Stimulated activated naive CD8-positive, alpha-beta T cell treated with anti-CD3 and anti-CD28 coated beads, Interleukin-15, Interleukin-2, amounts not matched to agents 100 ng/mL and 50 ng/mL, for 24 hours (primary cell): ENCODE data around the gene TNFRSF11A.

ENCODE experiments used
- H3K27ac Mint-ChIP-seq: one replicate; pipeline ENCODE4 v1.8.0; 2021; ENCODE audit warnings: mild to moderate bottlenecking, mixed read lengths
- H3K27me3 Mint-ChIP-seq: one replicate; pipeline ENCODE4 v1.8.0; 2021; ENCODE audit warnings: mixed read lengths
- H3K36me3 Mint-ChIP-seq: one replicate; pipeline ENCODE4 v1.8.0; 2021; ENCODE audit warnings: low read depth, mixed read lengths
- H3K4me1 Mint-ChIP-seq: one replicate; pipeline ENCODE4 v1.8.0; 2021; ENCODE audit warnings: low read depth, mixed read lengths
- H3K4me3 Mint-ChIP-seq: one replicate; pipeline ENCODE4 v1.8.0; 2021; ENCODE audit warnings: mild to moderate bottlenecking, mixed read lengths
- H3K9me3 Mint-ChIP-seq: one replicate; pipeline ENCODE4 v1.8.0; 2021; ENCODE audit warnings: mixed read lengths

The TNFRSF11A gene

GRCh38 chr18:62312851-62313250 is 12.3 kb upstream of the TNFRSF11A start:
- no peak overlapping the region for H3K4me3 Mint-ChIP-seq
- H3K9me3 Mint-ChIP-seq = no peaks in the 10 kb centered on the region
- H3K27ac Mint-ChIP-seq = no peak overlapping the region
- no peaks in the 10 kb centered on the region for H3K4me1 Mint-ChIP-seq
- peaks cover 12% of the 10 kb centered on the region for H3K36me3 Mint-ChIP-seq
- peaks cover 6% of the 10 kb centered on the region for H3K27me3 Mint-ChIP-seq

- Mint-ChIP-seq H3K36me3 (no peaks in the 10 kb centered on the region), H3K9me3 (no peaks in the 10 kb centered on the region), H3K4me1 (peaks cover 8% of the 10 kb centered on the region), H3K27ac (no peak overlapping the region), H3K4me3 (no peak overlapping the region), H3K27me3 (peaks cover 36% of the 10 kb centered on the region)
These were observed 6.6 kb upstream of the TNFRSF11A start for GRCh38 chr18:62318228-62319180.

DNA sequence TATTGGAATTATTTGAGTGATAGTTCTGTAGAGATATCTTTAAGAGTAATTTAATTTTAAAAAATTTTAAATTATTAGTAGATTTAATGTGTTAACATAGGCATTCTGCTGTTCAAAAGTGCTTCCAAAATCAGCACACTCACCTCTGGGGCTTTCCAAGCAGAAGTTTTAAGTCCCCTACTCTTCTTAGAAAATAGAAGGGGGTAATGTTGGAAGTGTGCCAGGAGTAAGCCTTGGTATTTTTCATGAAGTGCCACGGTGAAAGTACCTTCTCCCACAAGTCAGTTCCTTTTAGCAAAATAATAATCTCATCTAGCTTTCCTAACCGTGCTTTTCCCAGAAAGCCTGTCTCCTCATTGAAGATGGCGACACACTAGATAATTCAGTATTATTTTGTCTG is 3.9 kb upstream of the TNFRSF11A start:
- Mint-ChIP-seq H3K9me3 (no peaks in the 10 kb centered on the region), H3K36me3 (no peaks in the 10 kb centered on the region), H3K27ac (no peak overlapping the region), H3K4me3 (no peak overlapping the region), H3K27me3 (peaks cover 53% of the 10 kb centered on the region), H3K4me1 (peaks cover 24% of the 10 kb centered on the region)

- no peaks in the 10 kb centered on the region for H3K36me3 Mint-ChIP-seq
- no peaks in the 10 kb centered on the region for H3K9me3 Mint-ChIP-seq
- peaks cover 41% of the 10 kb centered on the region for H3K4me1 Mint-ChIP-seq
- H3K4me3 Mint-ChIP-seq = peak overlapping the region; percentile 33
- H3K27ac Mint-ChIP-seq = no peak overlapping the region
- H3K27me3 Mint-ChIP-seq = peaks cover 62% of the 10 kb centered on the region
These were observed 1.5 kb upstream of the TNFRSF11A start for GRCh38 chr18:62323483-62324180.

- H3K9me3 Mint-ChIP-seq = no peaks in the 10 kb centered on the region
- H3K27ac Mint-ChIP-seq = peak overlapping the region; percentile 84
- H3K4me1 Mint-ChIP-seq = peaks cover 48% of the 10 kb centered on the region
- peaks cover 69% of the 10 kb centered on the region for H3K27me3 Mint-ChIP-seq
- no peaks in the 10 kb centered on the region for H3K36me3 Mint-ChIP-seq
- H3K4me3 Mint-ChIP-seq = peak overlapping the region; percentile 73
These were observed 805 bp upstream of the TNFRSF11A start for GRCh38 chr18:62324181-62324828.

GRCh38 chr18:62325806-62326645 is 916 bp downstream of the TNFRSF11A start:
- H3K9me3 Mint-ChIP-seq = no peaks in the 10 kb centered on the region
- no peak overlapping the region for H3K27ac Mint-ChIP-seq
- H3K4me3 Mint-ChIP-seq = peak overlapping the region; percentile 78
- H3K36me3 Mint-ChIP-seq = no peaks in the 10 kb centered on the region
- peaks cover 80% of the 10 kb centered on the region for H3K27me3 Mint-ChIP-seq
- H3K4me1 Mint-ChIP-seq = peaks cover 61% of the 10 kb centered on the region

DNA sequence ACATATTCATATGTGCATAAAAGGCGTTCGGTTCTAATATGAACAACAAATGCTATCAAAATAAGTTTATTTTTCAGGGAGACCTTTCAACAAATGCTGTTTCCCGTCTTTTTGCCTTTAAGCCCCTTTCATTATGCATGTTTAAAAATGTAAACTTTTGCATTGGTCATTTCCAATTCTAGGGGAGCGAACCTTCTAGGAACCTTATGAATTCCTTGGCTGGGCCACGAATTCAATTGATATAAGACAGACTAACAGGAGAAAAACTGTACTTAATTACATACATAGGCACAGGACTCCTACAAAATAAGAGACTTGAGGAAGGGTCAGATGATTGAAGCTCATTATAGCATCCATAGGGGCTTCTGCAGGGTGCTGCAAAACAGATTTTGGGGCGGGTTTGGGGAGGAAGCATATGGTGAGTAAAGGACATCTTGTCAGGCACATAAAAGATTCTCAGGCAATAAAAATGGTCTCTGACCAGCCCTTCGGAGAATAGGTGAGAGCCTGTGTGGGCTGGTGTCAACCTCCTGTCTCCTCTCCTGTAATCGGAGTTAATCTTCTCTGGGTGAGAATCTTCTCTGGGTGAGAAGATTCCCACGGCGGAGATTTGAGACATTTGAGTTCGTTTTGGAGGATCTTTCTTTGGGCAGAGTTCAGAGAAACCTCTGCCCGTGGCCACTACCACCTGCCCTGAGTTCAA is 1.7 kb downstream of the TNFRSF11A start:
- peaks cover 61% of the 10 kb centered on the region for H3K4me1 Mint-ChIP-seq
- H3K27ac Mint-ChIP-seq = no peak overlapping the region
- peaks cover 80% of the 10 kb centered on the region for H3K27me3 Mint-ChIP-seq
- H3K36me3 Mint-ChIP-seq = no peaks in the 10 kb centered on the region
- peak overlapping the region; percentile 78 for H3K4me3 Mint-ChIP-seq
- no peaks in the 10 kb centered on the region for H3K9me3 Mint-ChIP-seq

GRCh38 chr18:62327977-62328376 is 2.9 kb downstream of the TNFRSF11A start:
- Mint-ChIP-seq H3K27ac (no peak overlapping the region), H3K27me3 (peaks cover 80% of the 10 kb centered on the region), H3K4me3 (no peak overlapping the region), H3K36me3 (no peaks in the 10 kb centered on the region), H3K9me3 (no peaks in the 10 kb centered on the region), H3K4me1 (peaks cover 67% of the 10 kb centered on the region)

- Mint-ChIP-seq H3K9me3 (no peaks in the 10 kb centered on the region), H3K27ac (no peak overlapping the region), H3K4me1 (peaks cover 60% of the 10 kb centered on the region), H3K36me3 (no peaks in the 10 kb centered on the region), H3K27me3 (peaks cover 72% of the 10 kb centered on the region), H3K4me3 (no peak overlapping the region)
These were observed 3.7 kb downstream of the TNFRSF11A start for GRCh38 chr18:62328586-62329525.

DNA sequence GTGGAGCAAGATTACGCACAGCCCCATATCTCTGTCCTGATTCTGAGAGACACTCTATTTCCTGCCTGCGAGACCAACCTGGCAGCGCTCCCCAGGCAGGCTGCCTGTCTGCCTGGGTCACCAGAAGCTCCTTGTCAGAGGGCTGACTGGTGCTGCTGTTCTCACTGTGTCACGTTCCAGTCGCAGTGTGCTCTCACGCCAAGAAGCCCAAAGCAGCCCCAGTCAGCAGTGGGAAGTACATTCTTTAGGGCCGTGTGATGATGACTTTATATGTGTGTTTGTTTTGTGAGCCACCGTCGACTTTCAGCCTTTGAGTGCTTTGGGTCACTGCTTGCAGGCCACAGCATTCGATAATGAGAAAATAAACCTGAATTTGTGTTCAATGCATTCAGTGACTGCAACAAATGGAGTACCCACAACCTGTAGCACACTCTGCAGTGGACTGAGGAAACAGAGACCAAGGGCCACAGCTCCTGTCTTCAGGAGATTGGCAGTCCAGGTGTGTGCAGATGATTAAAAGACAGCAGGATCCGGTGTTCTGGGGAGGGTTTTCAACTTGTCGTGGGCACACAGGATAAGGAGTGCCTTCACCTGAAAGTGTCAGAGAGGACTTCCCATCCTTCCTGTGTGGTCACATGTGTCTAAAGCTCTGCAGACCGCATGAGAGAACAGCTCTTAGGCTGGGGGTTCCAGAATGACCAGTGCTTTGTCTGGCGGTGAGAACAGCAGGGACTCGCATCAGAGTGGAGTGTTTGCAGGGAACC is 4.8 kb downstream of the TNFRSF11A start:
- H3K4me1 Mint-ChIP-seq = peaks cover 54% of the 10 kb centered on the region
- H3K27me3 Mint-ChIP-seq = peaks cover 67% of the 10 kb centered on the region
- no peak overlapping the region for H3K27ac Mint-ChIP-seq
- no peak overlapping the region for H3K4me3 Mint-ChIP-seq
- no peaks in the 10 kb centered on the region for H3K9me3 Mint-ChIP-seq
- H3K36me3 Mint-ChIP-seq = no peaks in the 10 kb centered on the region

DNA sequence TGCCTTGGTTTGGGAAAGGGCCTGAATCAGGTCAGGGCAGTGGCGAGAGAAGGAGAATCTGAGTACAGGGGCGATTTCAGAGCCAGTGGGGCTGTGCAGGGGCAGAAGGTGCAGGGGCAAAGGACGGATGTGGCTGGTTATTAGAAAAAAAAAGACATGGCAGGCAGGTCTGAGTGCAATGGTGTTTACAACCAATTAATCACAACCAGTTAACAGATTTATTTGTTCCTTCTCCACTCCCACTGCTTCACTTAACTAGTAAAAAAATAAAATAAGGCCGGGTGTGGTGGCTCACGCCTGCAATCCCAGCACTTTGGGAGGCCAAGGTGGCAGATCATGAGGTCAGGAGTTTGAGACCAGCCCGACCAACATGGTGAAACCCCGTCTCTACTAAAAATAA is 5.5 kb downstream of the TNFRSF11A start:
- peaks cover 67% of the 10 kb centered on the region for H3K27me3 Mint-ChIP-seq
- H3K4me1 Mint-ChIP-seq = peaks cover 53% of the 10 kb centered on the region
- no peak overlapping the region for H3K4me3 Mint-ChIP-seq
- H3K36me3 Mint-ChIP-seq = no peaks in the 10 kb centered on the region
- no peak overlapping the region for H3K27ac Mint-ChIP-seq
- H3K9me3 Mint-ChIP-seq = no peaks in the 10 kb centered on the region

GRCh38 chr18:62331581-62332356 is 6.7 kb downstream of the TNFRSF11A start:
- Mint-ChIP-seq H3K9me3 (no peaks in the 10 kb centered on the region), H3K4me1 (peaks cover 42% of the 10 kb centered on the region), H3K27ac (no peak overlapping the region), H3K27me3 (peaks cover 65% of the 10 kb centered on the region), H3K4me3 (no peak overlapping the region), H3K36me3 (no peaks in the 10 kb centered on the region)
